ENCODE measurements around the gene IFT74. TPM values are rescaled to one million over a fixed set of nuclear protein-coding genes. Genes with fewer than 3 reads are reported as not detected.
A peak's percentile ranks its signal among the peaks of the same experiment; 100 is the strongest.

The IFT74 gene
- total and polyA plus RNA-seq, 9 of the 15 experiments (the other 6 are each of a cell fraction or from before 2014, with no cell fraction given) = 6.1 to 13.2 (median 9.3) TPM

DNA sequence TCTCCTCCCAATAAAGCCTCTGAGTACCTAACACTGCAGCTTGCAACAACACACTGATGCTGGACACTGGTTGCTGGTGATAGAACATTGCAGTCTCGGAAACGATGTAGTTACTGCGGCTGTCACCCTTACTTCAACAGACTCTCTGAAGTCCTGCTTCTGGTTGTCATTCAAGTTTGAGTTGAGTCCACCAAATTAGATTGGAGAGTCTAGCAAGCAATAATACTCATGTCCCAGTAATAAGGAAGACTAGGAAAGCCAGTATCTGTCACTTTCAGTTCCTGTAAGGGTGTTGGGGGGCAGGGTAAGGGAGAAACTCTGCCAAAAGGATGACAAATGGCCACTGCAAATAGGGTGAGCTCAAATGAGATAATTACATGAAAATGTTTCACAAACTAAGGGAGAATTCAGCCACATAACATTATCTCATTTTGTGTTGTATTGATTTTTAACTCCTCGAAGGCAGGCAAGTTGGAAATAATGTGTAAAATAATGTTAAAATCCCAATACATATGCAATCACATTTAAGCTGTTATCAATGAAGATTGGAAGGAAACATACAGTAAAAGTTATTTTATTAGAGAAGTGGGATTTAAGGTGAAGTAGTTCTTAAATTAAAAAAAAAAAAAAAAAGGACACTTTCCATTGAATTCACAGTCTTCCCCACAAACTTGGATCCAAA lies 849 bp upstream of the IFT74 start:
- TSS peak; percentile 88 for BruUV-seq (replicated peaks)
- H3K9me3 ChIP-seq (replicated peaks; ENCODE audit: control insufficient read depth, insufficient read depth, low read depth, low read length) = no peaks in the 10 kb centered on the region
- WGBS (ENCODE audit: insufficient coverage, low coverage, missing lambda C conversion rate) = 0% methylated on average over 3 of the region's 4 CpGs
- H3K27me3 ChIP-seq (ENCODE audit: control insufficient read depth in 2 of 2, insufficient read depth in 2 of 2, low read length in 2 of 2) = no peaks in the 10 kb centered on the region
- peak in 2 of 4 experiments; percentile 15 to 45 for DNase-seq (ENCODE audit: extremely low read depth in 1 of 4, low spot score in 3 of 4)
- H3K27ac ChIP-seq (ENCODE audit: extremely low read depth, low read depth, low read length) = peak overlapping the region; percentile 96
- H3K4me1 ChIP-seq (replicated peaks in 1 of 2; ENCODE audit: control insufficient read depth in 2 of 2, insufficient read depth in 2 of 2, low read length in 2 of 2) = no peaks in the 10 kb centered on the region; a peak in 2 of 5 replicates
- H3K9ac ChIP-seq (ENCODE audit: insufficient read depth in 1 of 2, low read depth in 2 of 2, low read length in 2 of 2) = peak overlapping the region; percentile 52 to 88
- H3K4me3 ChIP-seq = peak overlapping the region; percentile 49
- ChIA-PET CTCF (ENCODE audit: low intra/inter-chr PET ratio) (interaction anchor here (0.5 kb wide), 1 partner anchor 41 kb away, joined by 3 read pairs; no protein-coding TSS in a partner anchor), POLR2A (interaction anchor here (0.6 to 1.7 kb wide), 7 partner anchors 8 to 80 kb away, joined by 3 to 8 read pairs (median 5); partner anchors contain the start of genes CAAP1 and PLAA)
- peak overlapping the region; percentile 87 for H3K4me2 ChIP-seq (ENCODE audit: insufficient read depth, low read length)
- in situ Hi-C loops (cut with MboI) = no loop called here
- H3K9me1 ChIP-seq (ENCODE audit: control insufficient read depth, insufficient read depth, low read length) = no peaks in the 10 kb centered on the region
- intact Hi-C loops (cut with micrococcal nuclease) = loop anchor here (10.0 kb wide), 1 partner anchor 61 kb away; the partner anchor contains the start of gene CAAP1
- peaks cover 17% of the 10 kb centered on the region for H3K79me2 ChIP-seq (ENCODE audit: control insufficient read depth, insufficient read depth, low read length)
- H2AFZ ChIP-seq (ENCODE audit: low read depth, low read length) = peak overlapping the region; percentile 71
- no peaks in the 10 kb centered on the region for H3K36me3 ChIP-seq (ENCODE audit: control insufficient read depth, insufficient read depth, low read length)
- H4K20me1 ChIP-seq (replicated peaks; ENCODE audit: control insufficient read depth, insufficient read depth, low read length) = no peaks in the 10 kb centered on the region
- no peak for FAIRE-seq
- ATAC-seq = peak; percentile 75
- TF ChIP-seq, protein P1, sequence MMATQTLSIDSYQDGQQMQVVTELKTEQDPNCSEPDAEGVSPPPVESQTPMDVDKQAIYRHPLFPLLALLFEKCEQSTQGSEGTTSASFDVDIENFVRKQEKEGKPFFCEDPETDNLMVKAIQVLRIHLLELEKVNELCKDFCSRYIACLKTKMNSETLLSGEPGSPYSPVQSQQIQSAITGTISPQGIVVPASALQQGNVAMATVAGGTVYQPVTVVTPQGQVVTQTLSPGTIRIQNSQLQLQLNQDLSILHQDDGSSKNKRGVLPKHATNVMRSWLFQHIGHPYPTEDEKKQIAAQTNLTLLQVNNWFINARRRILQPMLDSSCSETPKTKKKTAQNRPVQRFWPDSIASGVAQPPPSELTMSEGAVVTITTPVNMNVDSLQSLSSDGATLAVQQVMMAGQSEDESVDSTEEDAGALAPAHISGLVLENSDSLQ (IDR thresholded peaks at IDR 0.05) = peak; percentile 76
- TF ChIP-seq DACH1 (IDR thresholded peaks at IDR 0.05; ENCODE audit: partially characterized antibody) (no peak), DIDO1 (tag; IDR thresholded peaks at IDR 0.05; ENCODE audit: low read depth) (no peak), HEY1 (CRISPR knock-in tag; IDR thresholded peaks at IDR 0.05; ENCODE audit: borderline replicate concordance) (no peak), ZNF146 (CRISPR knock-in tag; IDR thresholded peaks at IDR 0.05; ENCODE audit: unreplicated experiment) (no peak), HNRNPLL (IDR thresholded peaks at IDR 0.05; ENCODE audit: low read depth, low read length, poor library complexity, severe bottlenecking) (no peak), ZNF717 (CRISPR knock-in tag; IDR thresholded peaks at IDR 0.05) (no peak), MEIS2 (IDR thresholded peaks at IDR 0.05; ENCODE audit: partially characterized antibody) (peak; percentile 77), FOXJ3 (CRISPR knock-in tag; IDR thresholded peaks at IDR 0.05) (no peak), MYNN (IDR thresholded peaks at IDR 0.05) (no peak), MYNN (CRISPR knock-in tag; IDR thresholded peaks at IDR 0.05) (no peak), HLTF (IDR thresholded peaks at IDR 0.05) (no peak), KAT7 (CRISPR knock-in tag; IDR thresholded peaks at IDR 0.05; ENCODE audit: borderline replicate concordance) (no peak), KDM1A (IDR thresholded peaks at IDR 0.05) (no peak), PHF20 (IDR thresholded peaks at IDR 0.05; ENCODE audit: partially characterized antibody) (no peak), SLC30A9 (CRISPR knock-in tag; IDR thresholded peaks at IDR 0.05) (no peak), ZNF75A (CRISPR knock-in tag; IDR thresholded peaks at IDR 0.05) (no peak)
- TF ChIP-seq, protein P2, sequence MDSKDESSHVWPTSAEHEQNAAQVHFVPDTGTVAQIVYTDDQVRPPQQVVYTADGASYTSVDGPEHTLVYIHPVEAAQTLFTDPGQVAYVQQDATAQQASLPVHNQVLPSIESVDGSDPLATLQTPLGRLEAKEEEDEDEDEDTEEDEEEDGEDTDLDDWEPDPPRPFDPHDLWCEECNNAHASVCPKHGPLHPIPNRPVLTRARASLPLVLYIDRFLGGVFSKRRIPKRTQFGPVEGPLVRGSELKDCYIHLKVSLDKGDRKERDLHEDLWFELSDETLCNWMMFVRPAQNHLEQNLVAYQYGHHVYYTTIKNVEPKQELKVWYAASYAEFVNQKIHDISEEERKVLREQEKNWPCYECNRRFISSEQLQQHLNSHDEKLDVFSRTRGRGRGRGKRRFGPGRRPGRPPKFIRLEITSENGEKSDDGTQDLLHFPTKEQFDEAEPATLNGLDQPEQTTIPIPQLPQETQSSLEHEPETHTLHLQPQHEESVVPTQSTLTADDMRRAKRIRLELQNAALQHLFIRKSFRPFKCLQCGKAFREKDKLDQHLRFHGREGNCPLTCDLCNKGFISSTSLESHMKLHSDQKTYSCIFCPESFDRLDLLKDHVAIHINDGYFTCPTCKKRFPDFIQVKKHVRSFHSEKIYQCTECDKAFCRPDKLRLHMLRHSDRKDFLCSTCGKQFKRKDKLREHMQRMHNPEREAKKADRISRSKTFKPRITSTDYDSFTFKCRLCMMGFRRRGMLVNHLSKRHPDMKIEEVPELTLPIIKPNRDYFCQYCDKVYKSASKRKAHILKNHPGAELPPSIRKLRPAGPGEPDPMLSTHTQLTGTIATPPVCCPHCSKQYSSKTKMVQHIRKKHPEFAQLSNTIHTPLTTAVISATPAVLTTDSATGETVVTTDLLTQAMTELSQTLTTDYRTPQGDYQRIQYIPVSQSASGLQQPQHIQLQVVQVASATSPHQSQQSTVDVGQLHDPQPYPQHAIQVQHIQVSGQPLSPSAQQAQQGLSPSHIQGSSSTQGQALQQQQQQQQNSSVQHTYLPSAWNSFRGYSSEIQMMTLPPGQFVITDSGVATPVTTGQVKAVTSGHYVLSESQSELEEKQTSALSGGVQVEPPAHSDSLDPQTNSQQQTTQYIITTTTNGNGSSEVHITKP (IDR thresholded peaks at IDR 0.05; ENCODE audit: partially characterized antibody) = no peak
